IPS DF 4.7 (cell line): ENCODE measurements around the gene VSTM1.

Experiments used
- DNase-seq: peaks from one replicate; pipeline ENCODE4 v3.0.0-alpha.2; 2013; ENCODE audit warnings: low spot score; ENCODE audit errors: extremely low read depth

Gene VSTM1

GRCh38 chr19:54011507-54012211 is 52.0 kb downstream of the VSTM1 start:
- no peak for DNase-seq

DNA sequence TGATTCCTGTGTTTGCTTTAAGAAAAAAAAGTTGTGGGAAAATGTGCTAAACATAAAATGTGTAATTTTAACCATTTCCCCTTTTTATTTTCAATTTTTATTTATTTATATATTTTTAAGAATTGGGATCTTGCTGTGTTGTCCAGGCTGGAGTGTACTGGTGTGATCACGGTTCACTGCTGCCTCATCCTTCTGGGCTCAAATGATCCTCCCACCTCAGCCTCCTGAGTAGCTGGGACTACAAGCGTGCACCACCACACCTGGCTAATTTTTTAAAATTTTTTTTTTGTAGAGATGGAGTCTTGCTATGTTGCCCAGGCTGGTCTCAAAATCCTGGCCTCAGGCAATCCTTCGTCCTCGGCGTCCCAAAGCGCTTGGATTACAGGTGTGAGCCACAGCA is 53.2 kb downstream of the VSTM1 start:
- DNase-seq, result no peak

GRCh38 chr19:54009440-54009839 is 54.3 kb downstream of the VSTM1 start:
- no peak for DNase-seq

DNA sequence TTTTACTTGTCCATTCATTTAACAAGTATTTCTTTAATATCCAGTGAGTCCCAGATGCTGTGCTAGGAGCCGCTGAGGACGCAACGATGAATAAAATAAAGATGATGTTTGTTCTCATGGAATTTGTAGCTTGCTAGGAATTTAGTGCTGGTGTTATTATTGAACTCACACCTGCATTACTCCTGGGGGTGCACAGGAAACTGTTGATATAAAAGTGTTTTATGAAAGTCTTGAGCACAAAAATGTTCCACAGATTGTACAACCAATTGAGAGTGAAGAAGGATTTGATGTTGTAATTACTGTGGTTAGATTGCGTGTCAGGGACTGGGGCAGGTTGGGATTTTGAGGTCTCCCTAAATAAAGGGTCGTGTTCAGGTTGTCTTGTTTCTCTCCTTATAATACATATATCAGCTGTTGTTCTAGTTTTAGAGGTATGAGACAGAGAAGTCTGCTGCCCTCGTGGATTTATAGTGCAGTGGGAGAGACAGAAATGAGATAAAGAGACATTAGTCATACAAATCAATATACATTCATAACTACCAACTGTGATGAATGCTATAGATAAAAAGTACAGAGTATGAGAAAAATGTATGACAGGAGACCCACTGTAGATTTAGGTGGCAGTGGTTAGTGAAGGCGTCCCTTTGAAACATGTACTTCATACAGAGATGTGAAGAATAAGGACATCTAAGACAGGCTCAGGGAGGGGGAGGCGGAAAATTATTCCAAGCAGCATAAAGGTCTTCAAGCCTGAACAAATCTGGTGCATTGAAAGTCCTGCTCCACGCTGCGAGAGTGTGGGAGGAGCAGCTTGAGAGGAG is 61.0 kb downstream of the VSTM1 start:
- no peak for DNase-seq

- DNase-seq, result no peak
Observed at GRCh38 chr19:54001496-54001895, 62.2 kb downstream of the VSTM1 start.

- DNase-seq, result no peak
Observed at GRCh38 chr19:53999694-54000093, 64.0 kb downstream of the VSTM1 start.

DNA sequence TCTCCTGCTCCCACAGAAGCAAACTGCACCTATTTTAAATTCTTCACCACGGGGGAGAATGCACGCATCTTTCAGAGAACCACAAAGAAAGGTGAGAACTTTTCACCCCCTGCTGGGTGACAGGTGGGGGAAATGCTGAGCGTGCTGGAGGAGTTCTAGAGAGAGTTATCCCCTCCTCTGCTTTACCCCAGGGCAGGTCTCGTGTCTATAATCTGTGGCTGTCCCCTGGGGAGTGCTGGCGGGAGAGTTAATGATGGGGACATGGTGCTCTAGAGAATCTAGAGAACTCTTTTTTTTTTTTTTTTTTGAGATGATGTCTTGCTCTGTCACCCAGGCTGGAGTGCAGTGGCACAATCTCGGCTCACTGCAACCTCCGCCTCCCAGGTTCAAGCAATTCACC is 65.5 kb downstream of the VSTM1 start:
- no peak for DNase-seq

- DNase-seq, result no peak
Observed at GRCh38 chr19:53994811-53995210, 68.9 kb downstream of the VSTM1 start.

DNA sequence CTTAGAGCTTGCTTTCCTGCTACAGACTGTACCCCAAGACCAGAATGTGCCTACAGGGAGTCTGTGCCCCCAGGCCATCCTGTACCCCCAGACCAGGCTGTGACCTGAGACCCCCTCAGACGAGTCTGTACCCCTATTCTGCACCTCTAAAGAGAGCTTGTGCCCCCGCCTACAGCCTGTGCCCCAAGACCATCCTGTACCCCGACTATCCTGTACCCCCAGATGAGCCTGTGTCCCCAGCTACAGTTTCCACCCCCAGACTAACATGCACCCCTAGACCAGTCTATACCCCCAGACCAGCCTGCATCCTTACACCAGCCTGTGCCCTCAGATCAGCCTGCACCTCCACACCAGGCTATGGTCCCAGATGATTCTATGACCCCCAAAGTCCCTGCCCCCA is 70.2 kb downstream of the VSTM1 start:
- no peak for DNase-seq

DNA sequence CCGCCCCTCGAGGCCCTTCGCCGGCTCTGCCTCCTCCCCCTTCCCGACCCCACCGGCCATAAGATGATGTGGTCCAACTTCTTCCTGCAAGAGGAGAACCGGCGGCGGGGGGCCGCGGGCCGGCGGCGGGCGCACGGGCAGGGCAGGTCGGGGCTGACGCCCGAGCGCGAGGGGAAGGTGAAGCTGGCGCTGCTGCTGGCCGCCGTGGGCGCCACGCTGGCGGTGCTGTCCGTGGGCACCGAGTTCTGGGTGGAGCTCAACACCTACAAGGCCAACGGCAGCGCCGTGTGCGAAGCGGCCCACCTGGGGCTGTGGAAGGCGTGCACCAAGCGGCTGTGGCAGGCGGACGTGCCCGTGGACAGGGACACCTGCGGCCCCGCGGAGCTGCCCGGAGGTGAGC is 70.9 kb downstream of the VSTM1 start:
- DNase-seq, result no peak

- no peak for DNase-seq
Observed at GRCh38 chr19:53992211-53992610, 71.5 kb downstream of the VSTM1 start.

DNA sequence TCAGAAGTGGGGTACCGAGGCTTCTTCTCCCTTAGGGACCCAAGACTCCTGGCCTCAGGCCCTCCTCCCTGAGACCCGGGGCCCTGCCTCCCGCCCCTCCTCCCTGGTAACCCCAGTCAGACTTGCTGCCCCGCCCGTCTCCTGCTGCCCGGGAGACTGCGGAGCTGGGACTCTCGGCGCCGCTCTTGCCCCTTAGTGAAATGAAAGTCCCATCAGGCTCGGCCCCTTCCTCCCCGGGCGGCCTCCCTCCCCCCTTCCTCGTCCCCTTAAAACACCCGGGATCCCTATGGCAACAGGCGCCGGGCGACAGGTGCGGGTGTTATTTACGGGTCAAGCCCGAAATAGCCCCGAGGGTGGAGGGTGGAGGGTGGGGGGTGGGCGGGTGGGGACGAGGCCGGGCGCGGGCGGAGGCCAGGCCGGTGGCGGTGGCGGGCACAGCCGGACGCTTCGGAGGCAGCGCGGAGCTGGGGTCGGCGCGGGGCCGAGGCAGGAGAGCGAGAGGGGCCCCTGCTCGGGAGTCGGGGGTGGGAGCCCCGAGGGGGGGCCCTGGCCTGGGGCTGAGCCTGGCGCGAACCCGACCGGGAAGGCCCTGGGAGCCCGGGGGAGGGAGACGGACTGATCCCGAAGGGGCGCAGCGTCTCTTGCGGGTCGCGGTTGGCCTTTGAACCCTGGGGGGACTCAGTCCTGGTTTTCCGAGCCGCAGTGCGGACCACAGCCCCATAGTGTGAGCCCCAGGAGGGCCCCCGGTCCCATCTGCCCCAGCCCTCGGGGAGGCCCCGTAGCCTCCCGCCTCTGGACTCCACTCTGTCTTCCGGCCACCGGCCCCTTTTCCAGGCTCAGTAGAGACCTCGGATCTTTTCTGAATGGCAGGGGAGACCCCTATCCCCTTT is 72.2 kb downstream of the VSTM1 start, which contains the start of gene CACNG6:
CACNG6 (plus strand) TSS at position 414 of the 890 bp plus-strand sequence. CDS start 1,241 bp downstream, outside the sequence.
- no peak for DNase-seq
